ENCODE data around the gene KCTD1. TPM values are rescaled to one million over a fixed set of nuclear protein-coding genes. Genes with fewer than 3 reads are reported as not detected.

The KCTD1 gene
- total RNA-seq, 3 donors from 2014 or later (not counting 1 experiment from before 2014, with no cell fraction given): 3.8 to 5.8 (median 5.7) TPM

DNA sequence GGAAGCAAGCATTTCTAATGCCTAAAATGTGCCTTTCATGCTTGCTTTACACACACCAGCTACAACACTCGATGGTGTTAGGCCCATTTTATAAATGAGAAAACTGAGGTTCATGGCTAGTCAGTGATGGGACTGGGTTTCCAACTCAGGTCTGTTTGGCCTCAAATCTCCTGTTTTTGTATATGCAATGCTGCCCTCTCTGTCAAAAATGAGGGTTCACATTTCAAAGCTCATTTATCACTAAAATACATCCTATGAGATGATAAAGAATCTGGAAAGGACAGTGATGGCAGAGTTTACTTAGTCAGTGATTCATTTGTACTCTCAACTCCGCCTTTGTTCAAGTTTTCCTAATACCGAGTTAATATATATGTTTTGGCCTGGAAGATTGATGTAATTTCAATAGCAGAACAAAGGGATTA, 92.3 kb downstream of the KCTD1 start:
- H3K27me3 ChIP-seq (ENCODE audit: control insufficient read depth, insufficient read depth, low read length): no peaks in the 10 kb centered on the region
- H3K9me3 Mint-ChIP-seq: no peaks in the 10 kb centered on the region
- peaks cover 2 to 5% of the 10 kb centered on the region in 2 donors for H3K27me3 Mint-ChIP-seq (ENCODE audit: low read depth in 2 of 2)
- H3K9me3 ChIP-seq (ENCODE audit: control insufficient read depth, insufficient read depth, low read length): no peaks in the 10 kb centered on the region
- H3K4me3 ChIP-seq (ENCODE audit: low read length): no peak overlapping the region
- H3K36me3 Mint-ChIP-seq: peaks cover 4% of the 10 kb centered on the region
- no peaks in the 10 kb centered on the region for H3K36me3 ChIP-seq (ENCODE audit: control insufficient read depth, insufficient read depth, low read length)
- no peak overlapping the region for H3K27ac ChIP-seq (ENCODE audit: low read length)
- ATAC-seq: no peak
- H3K4me1 Mint-ChIP-seq: peaks cover 8 to 9% of the 10 kb centered on the region in 2 donors
- no peak overlapping the region for H3K4me3 Mint-ChIP-seq
- TF ChIP-seq CTCF (IDR thresholded peaks at IDR 0.05): no peak
- no peak overlapping the region for H3K27ac Mint-ChIP-seq
- intact Hi-C loops (cut with micrococcal nuclease): no loop called here
- 88% methylated on average over 3 of the region's 3 CpGs for WGBS (ENCODE audit: insufficient coverage)
- DNase-seq: no peak
- no peaks in the 10 kb centered on the region for H3K4me1 ChIP-seq (ENCODE audit: control insufficient read depth, insufficient read depth, low read length)

GRCh38 chr18:26455639-26456038, 92.7 kb downstream of the KCTD1 start:
- Histone ChIP-seq H3K4me1 (ENCODE audit: control insufficient read depth, insufficient read depth, low read length) (no peaks in the 10 kb centered on the region), H3K36me3 (ENCODE audit: control insufficient read depth, insufficient read depth, low read length) (no peaks in the 10 kb centered on the region), H3K27me3 (ENCODE audit: control insufficient read depth, insufficient read depth, low read length) (no peaks in the 10 kb centered on the region), H3K27ac (ENCODE audit: low read length) (no peak overlapping the region), H3K4me3 (ENCODE audit: low read length) (no peak overlapping the region), H3K9me3 (ENCODE audit: control insufficient read depth, insufficient read depth, low read length) (no peaks in the 10 kb centered on the region)
- intact Hi-C loops (cut with micrococcal nuclease): no loop called here
- Mint-ChIP-seq H3K36me3 (peaks cover 4% of the 10 kb centered on the region), H3K4me1 (peaks cover 8 to 9% of the 10 kb centered on the region in 2 donors), H3K4me3 (no peak overlapping the region), H3K27ac (no peak overlapping the region), H3K27me3 (ENCODE audit: low read depth in 2 of 2) (peaks cover 6 to 9% of the 10 kb centered on the region in 2 donors), H3K9me3 (no peaks in the 10 kb centered on the region)
- ATAC-seq (no peak), DNase-seq (no peak)
- no peak for TF ChIP-seq CTCF (IDR thresholded peaks at IDR 0.05)
- 97% methylated on average over 14 of the region's 15 CpGs for WGBS (ENCODE audit: insufficient coverage)

- no peaks in the 10 kb centered on the region for H3K9me3 Mint-ChIP-seq
Observed at GRCh38 chr18:26454616-26455015, 93.7 kb downstream of the KCTD1 start.

More at GRCh38 chr18:26454616-26455015, 93.7 kb downstream of the KCTD1 start:
- H3K4me3 ChIP-seq (ENCODE audit: low read length): no peak overlapping the region
- TF ChIP-seq CTCF (IDR thresholded peaks at IDR 0.05): no peak
- H3K27ac Mint-ChIP-seq: no peak overlapping the region
- ATAC-seq: no peak
- intact Hi-C loops (cut with micrococcal nuclease): no loop called here
- H3K27me3 ChIP-seq (ENCODE audit: control insufficient read depth, insufficient read depth, low read length): no peaks in the 10 kb centered on the region
- H3K36me3 ChIP-seq (ENCODE audit: control insufficient read depth, insufficient read depth, low read length): no peaks in the 10 kb centered on the region
- no peak overlapping the region for H3K27ac ChIP-seq (ENCODE audit: low read length)
- peaks cover 8 to 9% of the 10 kb centered on the region in 2 donors for H3K4me1 Mint-ChIP-seq
- no peaks in the 10 kb centered on the region for H3K9me3 ChIP-seq (ENCODE audit: control insufficient read depth, insufficient read depth, low read length)
- H3K27me3 Mint-ChIP-seq (ENCODE audit: low read depth in 2 of 2): peaks cover 6 to 9% of the 10 kb centered on the region in 2 donors
- H3K36me3 Mint-ChIP-seq: peaks cover 4% of the 10 kb centered on the region
- 89% methylated on average over 6 of the region's 6 CpGs for WGBS (ENCODE audit: insufficient coverage)
- H3K4me3 Mint-ChIP-seq: no peak overlapping the region
- no peaks in the 10 kb centered on the region for H3K4me1 ChIP-seq (ENCODE audit: control insufficient read depth, insufficient read depth, low read length)
- DNase-seq: no peak
